ENCODE measurements around the gene TYMP.
"Not testable (repeated sequence)": the region's sequence is repeated elsewhere in the genome, so short reads cannot be mapped to it uniquely, and the experiment has no call there.

Gene TYMP

DNA sequence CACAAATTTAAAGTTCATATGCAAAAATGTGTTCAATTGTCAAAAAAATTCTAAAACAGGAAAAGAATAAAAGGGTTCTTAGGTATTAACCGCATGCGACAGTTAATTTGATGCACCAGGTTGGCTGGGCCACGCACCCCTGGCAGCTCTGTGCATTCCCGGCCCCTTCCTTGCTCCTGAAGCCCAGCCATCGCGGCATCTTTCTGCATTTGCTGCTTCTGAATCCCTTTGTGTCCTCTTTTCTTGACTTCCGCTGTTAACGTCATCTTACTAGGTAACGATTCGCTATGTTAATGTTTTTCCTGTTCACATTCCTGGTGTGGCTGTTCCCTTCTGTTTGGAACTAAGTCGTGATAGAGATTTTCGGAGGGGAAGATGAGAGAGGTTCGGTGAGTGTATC lies 8.0 kb upstream of the TYMP start:
- no peak for DNase-seq

DNA sequence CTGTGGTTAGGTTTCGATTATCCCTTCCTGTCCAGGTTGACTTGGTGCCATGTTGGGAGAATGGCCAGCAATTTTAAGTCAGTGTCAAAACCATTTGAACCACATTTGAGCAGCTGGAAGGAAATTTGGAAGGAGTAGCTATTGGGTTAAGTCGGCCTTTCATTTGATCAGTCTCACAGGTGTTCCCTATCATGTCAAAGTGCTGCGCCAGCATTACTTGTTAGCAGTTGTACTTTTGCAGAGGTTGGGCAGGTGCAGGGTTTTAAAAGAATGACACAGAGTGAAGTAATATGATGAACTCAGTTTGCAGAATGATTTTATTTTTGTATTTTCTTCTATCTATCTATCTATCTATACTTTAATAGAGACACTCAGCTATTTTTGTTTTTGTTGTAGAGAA lies 6.4 kb upstream of the TYMP start:
- no peak for DNase-seq

DNA sequence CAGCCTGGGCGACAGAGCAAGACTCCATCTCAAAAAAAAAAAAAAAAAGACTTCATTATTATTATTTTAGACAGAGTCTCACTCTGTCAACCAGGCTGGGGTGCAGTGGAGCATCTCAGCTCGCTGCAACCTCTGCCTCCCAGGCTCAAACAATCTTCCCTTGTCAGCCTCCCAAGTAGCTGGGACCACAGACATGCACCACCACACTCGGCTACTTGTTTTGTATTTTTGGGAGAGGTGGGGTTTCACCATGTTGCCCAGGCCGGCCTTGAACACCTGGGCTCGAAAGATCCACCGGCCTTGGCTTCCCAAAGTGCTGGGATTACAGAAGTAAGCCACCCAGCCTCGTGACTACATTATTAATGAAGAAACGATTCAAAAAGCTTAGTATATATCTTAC lies 5.3 kb upstream of the TYMP start:
- no peak for DNase-seq

DNA sequence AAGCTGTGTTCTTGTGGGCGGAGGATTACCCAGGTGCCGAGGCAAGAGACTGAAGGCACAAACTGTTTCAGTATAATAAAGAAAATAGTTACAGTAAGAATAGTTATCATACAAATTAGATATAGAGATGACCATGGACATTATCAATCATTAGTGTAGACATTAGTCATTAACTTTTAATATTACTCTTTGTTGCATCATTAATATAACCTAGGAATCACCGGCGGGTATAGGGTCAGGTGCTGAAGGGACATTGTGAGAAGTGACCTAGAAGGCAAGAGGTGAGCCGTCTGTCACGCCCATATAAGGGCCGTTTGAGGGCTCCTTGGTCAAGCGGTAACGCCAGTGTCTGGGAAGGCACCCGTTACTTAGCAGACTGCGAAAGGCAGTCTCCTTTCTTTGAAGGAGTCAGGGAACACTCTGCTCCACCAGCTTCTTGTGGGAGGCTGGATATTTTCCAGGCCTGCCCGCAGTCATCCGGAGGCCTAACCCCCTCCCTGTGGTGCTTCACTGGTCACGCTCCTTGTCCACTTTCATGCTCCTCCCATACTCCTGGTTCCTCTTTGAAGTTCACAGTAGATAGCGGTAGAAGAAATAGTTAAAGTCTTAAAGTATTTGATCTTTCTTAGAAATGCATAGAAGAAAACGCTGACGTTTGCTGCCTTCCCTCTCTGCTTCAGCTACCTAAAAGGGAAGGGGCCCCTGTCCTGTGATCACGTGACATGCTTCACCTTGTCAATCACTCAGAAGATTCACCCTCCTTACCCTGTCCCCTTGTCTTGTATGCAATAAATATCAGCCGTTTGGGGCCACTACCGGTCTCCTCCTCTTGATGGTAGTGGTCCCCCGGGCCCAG lies 4.3 kb upstream of the TYMP start:
- DNase-seq, result not testable (repeated sequence)

DNA sequence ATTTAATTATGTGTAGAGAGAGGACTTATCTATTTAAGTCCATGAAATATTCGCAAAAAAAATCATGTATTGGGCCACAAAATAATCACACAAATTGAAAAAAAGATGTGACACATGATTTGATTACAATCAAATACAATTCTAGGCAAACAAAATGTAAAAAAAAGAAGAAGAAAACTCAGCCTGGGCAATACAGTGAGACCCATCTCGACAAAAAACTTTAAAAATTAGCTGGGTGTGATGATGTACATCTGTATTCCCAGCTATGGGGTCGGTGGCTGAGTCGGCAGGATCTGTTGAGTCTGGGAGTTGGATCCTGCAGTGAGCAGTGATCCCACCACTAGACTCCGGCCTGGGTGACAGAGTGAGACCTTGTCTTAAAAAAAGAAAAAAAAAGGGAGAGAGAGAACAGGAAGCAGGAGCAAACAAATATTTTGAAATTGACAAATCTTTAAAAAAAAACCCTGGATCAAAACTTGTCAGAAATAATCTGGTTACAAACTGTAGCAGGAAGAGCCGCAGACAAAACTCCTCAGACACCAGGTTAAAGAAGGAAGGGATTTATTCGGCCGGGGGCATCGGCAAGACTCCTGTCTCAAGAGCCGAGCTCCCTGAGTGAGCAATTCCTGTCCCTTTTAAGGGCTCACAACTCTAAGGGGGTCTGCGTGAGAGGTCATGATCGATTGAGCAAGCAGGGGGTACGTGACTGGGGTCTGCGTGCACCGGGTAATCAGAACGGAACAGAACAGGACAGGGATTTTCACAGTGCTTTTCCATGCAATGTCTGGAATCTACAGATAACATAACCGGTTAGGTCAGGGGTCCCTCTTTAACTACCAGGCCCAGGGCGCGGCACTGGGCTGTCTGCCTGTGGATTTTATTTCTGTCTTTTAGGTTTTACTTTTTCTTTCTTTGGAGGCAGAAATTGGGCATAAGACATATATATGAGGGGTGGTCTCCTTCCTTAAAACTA lies 3.3 kb upstream of the TYMP start:
- no peak for DNase-seq

DNA sequence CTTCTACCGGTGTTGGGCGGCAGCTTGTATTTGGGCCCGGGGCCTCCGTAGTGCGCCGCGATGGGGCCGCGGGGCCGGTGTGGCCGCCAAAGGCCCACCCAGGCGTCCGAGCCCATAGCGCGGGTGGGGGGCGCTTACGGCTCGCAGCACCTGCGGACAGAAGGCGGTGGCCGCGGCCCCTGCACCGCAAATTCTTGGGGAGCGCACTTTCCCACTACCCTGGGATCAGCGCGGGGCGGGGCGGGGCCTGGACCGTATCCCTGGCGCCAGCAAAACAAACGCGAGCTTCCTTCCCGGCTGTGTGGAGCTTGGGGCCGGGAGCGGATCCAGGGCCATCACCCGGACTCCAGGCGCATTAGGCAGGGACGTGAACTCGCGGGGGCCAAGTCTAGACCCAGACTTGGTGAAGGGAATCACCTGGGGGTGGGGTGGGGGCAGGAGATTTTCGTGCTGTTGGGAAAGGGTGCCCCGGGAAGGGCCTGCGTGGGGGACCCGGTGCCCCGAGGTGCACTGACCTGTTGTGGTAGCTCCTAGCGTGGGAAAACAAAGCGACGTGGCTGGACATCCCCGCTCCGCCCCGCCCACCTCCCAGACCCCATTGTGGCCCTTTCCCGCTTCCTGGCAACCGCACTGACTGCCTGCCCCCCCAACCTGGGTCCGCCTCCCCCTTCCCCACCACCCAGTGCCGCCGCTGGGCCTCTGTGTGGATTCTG lies 2.3 kb upstream of the TYMP start:
- DNase-seq, result peak; percentile 67

DNA sequence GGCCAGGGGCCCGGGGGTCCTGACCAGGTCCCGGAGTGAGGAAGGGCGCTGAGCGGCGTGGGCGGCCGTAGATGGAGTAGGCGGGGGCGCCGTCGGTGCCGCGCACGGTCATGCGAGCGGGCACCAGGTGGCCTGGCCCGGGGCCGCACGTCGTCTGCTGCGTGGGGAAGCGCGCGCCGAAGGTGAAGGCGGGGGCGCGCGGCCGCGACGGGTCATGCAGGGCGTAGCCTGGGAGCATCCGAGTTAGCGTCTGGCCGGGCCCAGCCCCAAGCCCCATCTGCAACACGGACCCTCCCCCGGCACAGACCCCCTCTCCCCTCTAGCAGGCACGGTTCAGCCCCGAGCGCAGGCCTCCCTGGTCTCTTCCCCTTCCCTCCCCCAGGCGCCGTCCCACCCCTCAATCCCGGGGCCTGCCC lies 1.7 kb upstream of the TYMP start:
- DNase-seq, result peak; percentile 88

DNA sequence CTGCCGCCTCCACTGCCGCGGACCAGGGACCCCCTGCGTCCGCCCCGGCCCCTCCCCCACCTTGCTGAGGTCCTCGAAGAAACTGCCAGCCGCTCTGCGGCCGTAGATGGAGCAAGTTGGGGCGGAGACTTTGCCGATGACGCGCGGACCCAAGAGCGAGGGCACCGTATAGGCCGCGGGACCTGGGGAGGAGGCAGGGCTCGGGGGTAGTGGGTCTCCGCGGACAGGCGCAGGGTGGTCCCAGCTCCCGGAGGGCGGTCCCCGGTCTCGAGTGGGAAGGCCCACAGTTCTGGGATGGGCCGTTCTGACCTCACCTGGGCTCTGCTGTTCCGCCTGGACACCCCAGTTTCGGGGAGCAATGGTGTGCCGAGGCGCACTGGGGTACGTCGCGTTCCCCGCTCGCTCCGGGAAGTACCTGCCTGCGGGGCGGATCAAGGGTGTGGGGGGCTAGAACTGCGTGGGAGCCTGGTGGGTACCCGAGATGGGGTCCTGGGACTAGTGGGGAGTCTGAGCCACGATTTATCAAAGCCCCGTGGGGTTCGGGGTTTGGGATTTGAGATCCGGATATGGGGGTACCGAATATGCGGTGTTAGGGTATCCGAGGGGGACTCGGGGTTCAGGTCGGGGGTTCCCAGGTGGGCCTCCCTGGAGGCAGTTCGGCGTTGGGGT lies 1.2 kb upstream of the TYMP start:
- peak; percentile 91 for DNase-seq

DNA sequence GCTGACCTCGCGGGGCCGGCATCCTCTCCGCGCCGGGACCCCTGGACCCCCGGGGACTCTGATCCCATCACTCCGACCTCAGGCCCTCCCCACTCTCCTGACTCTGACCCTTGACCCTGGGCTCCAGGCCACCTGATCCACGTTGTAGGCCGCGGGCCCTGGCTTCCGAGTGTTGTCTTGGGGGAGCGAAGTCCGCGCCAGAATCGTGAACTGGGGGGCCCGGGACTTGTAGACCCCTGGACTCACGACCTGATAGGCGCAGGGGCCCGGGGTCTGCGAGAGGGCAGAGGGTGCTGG lies 716 bp upstream of the TYMP start:
- DNase-seq, result no peak

DNA sequence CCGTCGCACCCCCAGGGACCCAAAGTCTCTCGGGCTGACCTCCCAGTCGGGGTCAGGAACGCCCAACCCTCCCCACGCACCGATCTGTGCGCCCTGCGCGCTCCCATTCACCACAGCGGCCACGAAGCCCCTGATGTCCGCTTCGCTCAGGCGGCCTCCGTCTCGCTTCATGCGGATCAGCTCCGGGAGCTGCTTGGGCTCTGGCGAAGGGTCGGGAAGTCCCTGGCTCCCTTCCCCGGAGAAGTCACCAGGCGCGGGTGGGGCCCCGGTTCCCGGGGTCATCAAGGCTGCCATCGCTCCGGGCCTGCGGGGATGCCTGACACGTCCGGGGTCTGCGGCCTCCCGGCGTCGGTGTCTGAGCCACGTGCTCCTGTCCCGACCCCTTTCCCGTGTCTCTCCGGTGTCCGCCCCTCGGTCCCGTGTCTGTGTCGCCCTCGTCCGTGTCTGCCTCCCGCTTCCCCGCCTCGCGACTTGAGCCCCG lies 356 bp downstream of the TYMP start:
- peak; percentile 62 for DNase-seq

DNA sequence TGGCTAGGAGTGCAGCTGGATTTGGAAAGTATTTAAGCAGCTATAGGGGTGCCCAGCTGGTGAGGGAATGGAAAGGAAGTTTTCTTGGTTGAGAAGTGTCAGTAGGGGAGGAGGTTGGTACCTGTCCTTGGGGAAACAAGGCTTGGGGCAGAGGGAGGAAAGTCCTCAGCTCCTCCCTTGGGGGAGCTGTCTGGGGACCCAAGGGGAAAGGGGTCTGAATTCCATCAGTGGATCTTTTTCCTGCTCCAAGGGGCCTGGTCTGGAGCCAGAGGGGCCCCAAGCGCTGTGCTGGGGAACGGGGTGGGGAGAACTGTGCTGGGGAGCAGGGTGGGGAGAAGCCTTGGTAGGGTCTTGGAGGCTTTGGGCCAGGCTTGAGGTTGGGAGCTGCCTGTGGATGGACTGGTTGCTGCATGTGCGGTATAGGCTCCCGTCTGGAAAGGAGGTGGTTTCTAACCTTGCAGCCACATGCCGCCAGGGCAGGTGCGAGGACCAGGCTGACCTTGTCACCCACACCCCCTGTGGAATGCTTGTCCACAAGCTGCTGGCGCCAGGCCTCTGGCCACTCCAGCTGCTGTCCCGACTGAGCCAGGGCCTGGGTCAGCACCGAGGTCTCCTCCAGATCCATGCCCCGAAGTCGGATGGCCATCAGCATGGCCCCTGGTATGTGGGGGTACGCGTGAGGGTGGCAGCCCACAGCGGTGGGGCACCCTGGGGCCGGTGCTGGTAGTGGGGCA lies 963 bp downstream of the TYMP start:
- no peak for DNase-seq

DNA sequence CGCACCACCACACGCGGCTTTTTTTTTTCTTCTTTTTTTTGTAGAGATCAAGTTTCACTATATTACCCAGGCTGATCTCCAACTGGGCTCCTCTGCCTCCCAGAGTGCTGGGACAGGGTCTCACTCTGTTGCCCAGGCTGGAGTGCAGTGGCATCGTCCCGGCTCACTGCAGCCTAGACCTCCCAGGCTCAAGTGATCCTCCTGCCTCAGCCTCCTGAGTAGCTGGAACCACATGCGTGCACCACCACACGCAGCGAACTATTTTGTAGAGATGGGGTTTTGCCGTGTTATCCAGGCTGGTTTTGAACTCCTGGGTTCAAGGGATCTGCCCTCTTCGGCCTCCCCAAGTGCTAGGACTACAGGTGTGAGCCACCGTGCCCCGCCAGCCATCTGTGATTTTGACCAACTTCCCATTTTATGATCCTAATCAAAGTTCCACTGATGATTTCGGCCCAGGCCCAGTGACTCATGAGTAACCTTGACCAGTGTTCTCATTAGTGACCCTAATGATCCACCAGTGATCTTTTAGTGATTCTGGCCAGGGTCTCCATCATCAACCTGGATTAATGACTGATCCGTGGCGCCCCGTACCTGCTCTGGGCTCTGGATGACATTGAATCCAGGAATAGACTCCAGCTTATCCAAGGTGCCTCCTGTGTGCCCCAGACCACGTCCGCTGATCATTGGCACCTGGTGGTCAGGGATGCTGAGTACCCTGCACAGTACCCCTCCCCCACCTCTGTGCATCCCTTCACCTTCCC lies 1.7 kb downstream of the TYMP start:
- DNase-seq, result no peak

DNA sequence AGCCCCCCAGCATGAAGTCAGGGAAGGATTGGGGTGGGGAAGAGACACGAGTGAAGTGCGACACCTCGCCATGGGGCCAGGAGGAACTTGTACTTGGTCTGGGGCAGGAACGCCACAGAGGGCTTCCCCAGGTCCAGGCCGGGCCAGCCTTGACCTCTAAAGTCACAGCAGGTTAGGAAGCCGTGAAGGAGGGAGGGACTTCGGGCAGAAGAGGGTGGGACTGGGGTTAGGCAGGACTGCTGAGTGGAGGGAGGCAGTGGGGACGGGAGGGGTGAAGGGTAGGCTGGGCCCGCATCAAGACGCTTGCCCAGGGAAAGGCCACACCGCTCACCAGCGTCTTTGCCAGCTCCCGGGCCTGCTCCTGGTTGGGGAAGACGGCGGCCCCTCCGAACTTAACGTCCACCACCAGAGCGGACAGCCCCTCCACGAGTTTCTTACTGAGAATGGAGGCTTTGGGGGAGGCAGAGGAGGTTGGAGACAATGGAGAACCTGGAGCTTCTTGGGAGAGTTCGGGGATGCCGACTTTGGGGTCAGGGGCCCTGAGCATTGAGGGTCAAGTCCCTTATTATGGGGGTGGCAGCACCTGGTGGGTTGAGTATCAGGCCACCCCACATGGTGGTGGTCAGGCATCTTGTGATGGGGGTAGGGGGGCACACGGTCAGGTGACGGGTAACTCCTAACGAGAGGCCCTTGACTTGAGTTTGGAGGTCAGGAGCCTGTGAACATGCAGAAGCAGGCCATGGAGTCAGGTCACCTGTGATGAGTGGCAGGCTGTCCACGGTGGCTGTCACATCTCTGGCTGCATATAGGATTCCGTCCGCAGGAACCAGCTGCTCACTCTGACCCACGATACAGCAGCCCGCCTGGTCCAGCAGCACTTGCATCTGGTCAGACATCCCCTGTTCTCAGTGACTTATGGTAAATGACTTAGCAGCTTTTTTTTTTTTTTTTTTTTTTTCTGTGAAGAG lies 2.7 kb downstream of the TYMP start:
- peak; percentile 76 for DNase-seq

DNA sequence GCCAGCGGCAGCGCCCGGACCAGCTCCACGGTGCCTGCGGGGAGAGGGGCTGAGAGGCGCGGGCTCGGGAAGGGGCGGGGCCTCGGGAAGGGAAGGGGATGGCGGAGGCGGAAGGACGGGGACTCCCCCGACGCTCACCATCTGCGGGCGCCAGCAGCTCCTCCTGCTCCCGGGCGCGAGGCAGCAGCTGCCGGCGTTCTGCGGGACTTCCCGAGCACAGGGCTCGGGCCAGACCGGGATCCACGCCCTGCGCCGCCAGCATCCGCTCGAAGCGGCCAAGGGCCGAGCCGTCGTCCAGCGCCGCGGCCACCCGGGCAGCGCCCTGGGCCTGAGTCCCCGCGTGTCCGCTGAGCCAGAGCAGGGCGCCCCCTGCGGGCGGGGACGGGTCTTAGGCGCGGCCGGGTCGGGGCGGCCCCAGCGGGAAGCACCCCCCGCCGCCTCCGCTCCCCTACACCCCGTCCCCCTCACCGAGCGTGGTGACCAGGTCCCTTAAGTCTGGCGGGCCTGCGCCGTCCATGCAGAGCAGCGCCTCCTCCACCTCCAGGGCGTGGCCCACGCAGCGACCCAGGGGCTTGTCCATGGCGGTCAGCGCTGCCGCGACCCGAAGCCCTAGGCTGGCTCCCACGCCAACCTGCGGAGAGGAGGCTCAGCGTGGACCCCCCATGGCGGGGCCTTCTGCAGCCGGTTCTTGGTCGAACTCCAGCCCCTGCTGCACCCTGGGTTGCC lies 3.5 kb downstream of the TYMP start:
- peak; percentile 93 for DNase-seq

DNA sequence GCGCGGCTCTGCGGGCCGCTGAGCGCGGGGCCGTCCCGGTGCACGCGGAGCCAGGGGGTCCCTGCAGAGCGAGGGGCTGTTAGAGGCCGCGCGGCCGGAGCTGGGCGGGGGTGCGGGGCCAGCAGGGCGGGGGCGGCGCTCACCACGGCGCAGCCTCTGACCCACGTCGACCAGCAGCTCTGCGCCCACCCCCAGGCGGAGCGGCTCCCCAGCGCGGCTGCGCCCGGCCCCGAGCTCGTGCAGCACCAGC lies 4.0 kb downstream of the TYMP start:
- DNase-seq, result no peak

DNA sequence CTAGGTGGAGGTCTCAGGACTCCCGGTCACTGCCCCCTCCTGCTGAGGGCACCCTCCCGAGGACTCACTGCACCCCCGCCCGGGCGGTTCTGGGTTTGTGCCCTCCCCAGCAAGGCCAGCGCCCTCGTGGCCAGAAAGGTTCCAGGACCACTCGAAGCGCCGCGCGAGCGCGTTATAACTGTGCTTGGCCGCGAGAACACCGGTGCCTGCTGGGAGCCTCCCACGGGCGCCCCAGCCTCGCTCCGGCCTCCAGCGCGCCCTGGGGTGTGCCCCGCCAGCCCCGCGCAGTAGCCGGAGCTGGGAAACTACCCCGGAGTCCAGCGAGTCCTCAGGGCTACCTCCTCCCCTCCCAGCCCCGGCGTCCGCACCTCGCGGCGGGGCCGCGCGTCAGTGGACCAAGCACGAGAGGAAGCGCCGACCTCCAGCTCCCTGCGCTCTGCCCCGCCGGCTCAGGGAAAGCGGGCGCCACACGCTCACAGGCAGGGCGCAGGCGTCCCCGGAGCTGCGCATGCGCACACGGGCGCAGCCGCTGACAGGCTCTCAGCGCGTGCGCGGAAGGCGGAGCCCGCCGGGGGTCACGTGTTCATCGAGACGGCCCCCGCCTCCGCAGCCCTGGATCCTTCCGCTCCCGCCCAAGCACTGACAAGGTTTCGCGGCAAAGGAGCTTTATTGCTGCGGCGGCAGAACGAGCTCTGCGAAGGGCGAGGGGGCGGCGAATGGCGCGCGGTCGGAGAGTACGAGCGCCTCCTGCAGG lies 4.5 kb downstream of the TYMP start, which contains the start of gene SCO2:
Gene SCO2 (minus strand): TSS at position 495 of the 754 bp plus-strand sequence. CDS start 1,187 bp downstream, outside the sequence.
- DNase-seq, result peak; percentile 99

DNA sequence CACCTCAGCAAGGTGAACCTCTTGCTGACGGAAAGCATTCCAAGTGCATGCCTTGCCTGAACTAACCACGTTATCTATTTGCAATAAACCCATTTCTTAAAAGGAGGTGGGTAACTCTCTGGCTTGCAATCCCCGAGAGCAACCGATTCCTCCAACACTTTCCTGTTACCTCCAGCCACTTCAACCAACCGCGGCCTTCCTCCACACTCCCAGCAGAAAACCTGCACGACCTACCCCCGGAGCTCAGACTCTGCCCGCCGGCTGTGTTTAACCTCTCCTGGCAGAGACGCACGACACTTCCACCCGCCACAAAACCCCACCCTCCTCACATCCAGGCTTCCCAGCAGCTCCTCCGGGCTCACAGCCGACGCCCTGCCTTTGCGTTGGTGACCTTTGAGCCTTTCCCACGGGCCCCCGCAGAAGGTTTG lies 5.1 kb downstream of the TYMP start:
- DNase-seq, result no peak
